Osteocyte (in vitro differentiated cells): ENCODE data around the gene ERGIC1. TPM values are rescaled to one million over a fixed set of nuclear protein-coding genes. Genes with fewer than 3 reads are reported as not detected.

Experiments
- DNase-seq: peaks from one replicate; pipeline ENCODE4 v3.0.0; 2021; ENCODE audit warnings: mixed read lengths; ENCODE audit not compliant: unreplicated experiment; ENCODE audit errors: extremely low spot score
- H3K27ac Mint-ChIP-seq: one replicate; pipeline ENCODE4 v1.8.0; 2021; ENCODE audit warnings: mild to moderate bottlenecking, mixed read lengths; ENCODE audit not compliant: unreplicated experiment
- H3K27me3 Mint-ChIP-seq: one replicate; pipeline ENCODE4 v1.8.0; 2021; ENCODE audit warnings: mixed read lengths; ENCODE audit not compliant: unreplicated experiment
- H3K36me3 Mint-ChIP-seq: one replicate; pipeline ENCODE4 v1.8.0; 2021; ENCODE audit warnings: mixed read lengths; ENCODE audit not compliant: unreplicated experiment
- H3K4me1 Mint-ChIP-seq: one replicate; pipeline ENCODE4 v1.8.0; 2021; ENCODE audit warnings: mixed read lengths; ENCODE audit not compliant: unreplicated experiment
- H3K4me3 Mint-ChIP-seq: one replicate; pipeline ENCODE4 v1.8.0; 2021; ENCODE audit warnings: mild to moderate bottlenecking, moderate library complexity, mixed read lengths; ENCODE audit not compliant: unreplicated experiment
- H3K9me3 Mint-ChIP-seq: one replicate; pipeline ENCODE4 v1.8.0; 2021; ENCODE audit warnings: mixed read lengths; ENCODE audit not compliant: unreplicated experiment
- CTCF ChIP-seq: fragments of 200-600 bp; sonication (generic); IDR thresholded peaks from 2 replicates; pipeline ENCODE4 v1.5.0; 2021; ENCODE audit warnings: antibody characterized with exemption, mild to moderate bottlenecking, moderate library complexity
- total RNA-seq: library from RNA; stranded (reverse); gene quantifications from 2 replicates; pipeline ENCODE4 v1.2.1, GENCODE V29; 2021

Gene ERGIC1
- total RNA-seq, 1 donor from 2014 or later = 174 TPM

DNA sequence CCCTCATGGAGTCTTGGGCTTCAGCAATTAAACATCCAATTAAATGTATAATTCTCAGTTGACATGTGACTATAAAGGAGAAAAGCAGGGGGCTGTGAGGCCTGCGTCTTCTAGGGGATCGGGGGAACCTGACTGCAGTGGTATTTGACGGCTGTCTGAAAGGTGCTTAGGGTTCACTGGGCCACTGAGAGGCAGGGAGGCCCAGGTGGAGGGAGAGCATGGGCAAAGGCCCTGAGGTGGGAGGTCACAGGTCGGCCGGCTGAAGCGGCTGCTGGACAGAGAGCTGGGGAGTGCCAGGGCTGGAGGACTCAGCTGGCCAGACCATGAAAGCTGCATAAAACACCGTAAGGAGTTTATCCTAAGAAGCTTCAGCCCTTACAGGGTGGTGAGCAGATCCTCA lies 23.9 kb downstream of the ERGIC1 start:
- Mint-ChIP-seq H3K9me3 (no peaks in the 10 kb centered on the region), H3K27ac (peak overlapping the region; percentile 94), H3K4me1 (peaks cover 88% of the 10 kb centered on the region), H3K36me3 (peaks cover 13% of the 10 kb centered on the region), H3K4me3 (no peak overlapping the region), H3K27me3 (no peaks in the 10 kb centered on the region)
- TF ChIP-seq CTCF = no peak
- no peak for DNase-seq

- no peak for TF ChIP-seq CTCF
- H3K27ac Mint-ChIP-seq = peak overlapping the region; percentile 94
- H3K36me3 Mint-ChIP-seq = peaks cover 13% of the 10 kb centered on the region
Observed at GRCh38 chr5:172858511-172858989, 24.5 kb downstream of the ERGIC1 start.

GRCh38 chr5:172858990-172859811 lies 25.1 kb downstream of the ERGIC1 start:
- Mint-ChIP-seq H3K4me1 (peaks cover 82% of the 10 kb centered on the region), H3K36me3 (peaks cover 13% of the 10 kb centered on the region), H3K4me3 (peak overlapping the region; percentile 5), H3K27ac (peak overlapping the region; percentile 94), H3K9me3 (no peaks in the 10 kb centered on the region), H3K27me3 (no peaks in the 10 kb centered on the region)
- DNase-seq = no peak
- TF ChIP-seq CTCF = no peak

More at GRCh38 chr5:172858511-172858989, 24.5 kb downstream of the ERGIC1 start:
- peaks cover 85% of the 10 kb centered on the region for H3K4me1 Mint-ChIP-seq
- no peaks in the 10 kb centered on the region for H3K9me3 Mint-ChIP-seq
- DNase-seq = no peak
- H3K27me3 Mint-ChIP-seq = no peaks in the 10 kb centered on the region
- H3K4me3 Mint-ChIP-seq = no peak overlapping the region

DNA sequence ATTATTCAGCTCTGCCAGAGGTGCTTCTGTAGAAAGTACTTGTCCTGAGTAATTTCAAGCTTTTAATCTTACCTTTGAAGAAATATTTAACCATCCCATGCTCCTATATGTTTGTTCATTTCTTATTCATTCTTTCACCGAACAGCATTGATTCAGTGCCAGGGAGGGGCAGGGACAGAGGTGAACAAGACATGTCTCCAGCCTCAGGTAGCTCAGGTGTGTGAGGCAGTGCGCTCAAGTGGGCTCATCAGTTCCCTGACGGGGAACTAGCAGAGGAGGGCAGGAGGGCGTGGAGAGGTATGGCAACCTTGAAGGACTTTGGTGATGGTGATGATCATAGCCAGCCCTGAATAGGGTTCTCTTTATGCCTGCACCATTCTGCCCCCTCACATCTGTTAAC lies 25.9 kb downstream of the ERGIC1 start:
- Mint-ChIP-seq H3K36me3 (peaks cover 13% of the 10 kb centered on the region), H3K27ac (peak overlapping the region; percentile 94), H3K4me3 (no peak overlapping the region), H3K4me1 (peaks cover 82% of the 10 kb centered on the region), H3K27me3 (no peaks in the 10 kb centered on the region), H3K9me3 (no peaks in the 10 kb centered on the region)
- TF ChIP-seq CTCF = no peak
- DNase-seq = no peak
